OCI-M2 (cell line): ENCODE results near the gene LGALS9C.
"Not testable (repeated sequence)": the region's sequence is repeated elsewhere in the genome, so short reads cannot be mapped to it uniquely, and the experiment has no call there.

Experiments used
- DNase-seq: peaks from one replicate; lab custom pipeline; 2025; ENCODE audit not compliant: unreplicated experiment; lab: John Stamatoyannopoulos, UW

The LGALS9C gene

DNA sequence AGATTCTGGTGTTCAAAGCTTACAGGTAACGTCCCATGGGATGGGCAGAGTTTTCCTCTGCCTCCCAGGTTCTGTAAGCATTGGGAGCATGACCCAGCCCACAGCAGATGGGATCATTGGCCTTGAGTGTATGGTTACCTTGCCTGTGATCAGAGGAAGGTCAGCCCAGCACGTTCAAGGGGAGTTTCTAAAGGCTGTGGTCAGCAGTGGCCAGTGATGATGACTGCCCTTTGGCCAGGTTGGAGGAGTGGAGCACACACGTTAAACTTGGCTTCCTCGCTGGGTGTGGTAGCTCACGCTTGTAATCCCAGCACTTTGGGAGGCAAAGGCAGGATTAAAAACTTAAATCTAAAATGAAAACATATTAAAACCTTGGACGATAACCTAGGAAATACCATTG is 51.8 kb downstream of the LGALS9C start:
- not testable (repeated sequence) for DNase-seq

- DNase-seq: not testable (repeated sequence)
Measured at GRCh38 chr17:18528899-18529500, 52.4 kb downstream of the LGALS9C start.

- DNase-seq: not testable (repeated sequence)
Measured at GRCh38 chr17:18530405-18530804, 53.8 kb downstream of the LGALS9C start.

DNA sequence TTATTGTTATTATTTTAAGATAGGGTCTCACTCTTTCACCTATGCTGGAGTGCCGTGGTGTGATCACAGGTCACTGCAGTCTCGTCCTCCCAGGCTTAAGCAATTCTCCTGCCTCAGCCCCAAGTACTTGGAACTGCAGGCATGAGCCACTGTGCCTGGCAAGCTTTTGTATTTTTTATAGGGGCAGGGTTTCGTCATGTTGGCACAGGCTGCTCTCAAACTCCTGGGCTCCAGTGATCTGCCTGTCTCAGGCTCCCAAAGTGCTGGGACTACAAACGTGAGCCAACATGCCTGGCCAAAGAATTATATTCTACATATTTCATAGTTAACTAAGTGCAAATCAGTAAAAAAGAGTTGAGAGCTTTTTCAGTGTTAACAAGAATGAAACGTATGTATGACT is 65.6 kb downstream of the LGALS9C start:
- not testable (repeated sequence) for DNase-seq

DNA sequence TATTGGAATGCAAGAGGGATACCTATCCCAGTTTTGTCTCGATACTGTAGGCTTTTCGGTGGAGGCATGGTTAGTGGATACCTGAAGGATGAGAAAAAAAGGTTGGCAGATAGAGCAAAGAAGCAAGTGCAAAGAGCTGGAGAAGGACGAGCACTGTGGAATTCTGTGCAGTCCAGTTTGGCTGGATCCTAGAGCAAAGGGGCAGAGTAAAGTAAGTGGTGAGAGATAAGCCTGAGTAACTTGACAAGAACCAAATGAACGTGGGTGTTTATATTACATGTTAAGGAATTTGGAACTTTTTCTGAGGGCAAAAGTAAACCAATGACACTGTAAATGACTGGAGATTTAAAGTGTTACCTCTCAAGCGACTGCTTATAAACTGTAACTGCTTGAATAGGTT is 66.3 kb downstream of the LGALS9C start:
- not testable (repeated sequence) for DNase-seq
